PC-3 (cell line): ENCODE measurements around the gene STAT3.

Experiments
- CTCF ChIP-seq: fragments of 300-600 bp; sonication (generic); conservative IDR thresholded peaks from 2 replicates; pipeline ENCODE4 v1.5.1; 2017; ENCODE audit warnings: antibody characterized with exemption, low read depth, mild to moderate bottlenecking, low read length
- EZH2 ChIP-seq: fragments of 300-600 bp; sonication (generic); IDR thresholded peaks from one replicate; pipeline ENCODE4 v1.6.1; 2017; ENCODE audit warnings: antibody characterized with exemption, mild to moderate bottlenecking, low read length; ENCODE audit not compliant: unreplicated experiment

- TF ChIP-seq EZH2 (no peak), CTCF (no peak)
Observed at GRCh38 chr17:42290577-42290976, 97.7 kb downstream of the STAT3 start.
